Neuronal stem cell (in vitro differentiated cells): ENCODE results near the gene WWOX.

Source experiments
- DNase-seq: peaks from one replicate; pipeline ENCODE4 v3.0.0-alpha.2; 2013; ENCODE audit warnings: low spot score
- H2AFZ ChIP-seq: one replicate; pipeline ENCODE4 v1.6.1; 2013; ENCODE audit warnings: mild to moderate bottlenecking, low read length, inconsistent platforms
- H2AK5ac ChIP-seq: 2 replicates; pipeline ENCODE4 v1.6.1; 2013; ENCODE audit warnings: low read depth, mild to moderate bottlenecking, inconsistent platforms, low read length, moderate library complexity, mixed read lengths
- H2BK120ac ChIP-seq: 2 replicates; pipeline ENCODE4 v1.6.1; 2013; ENCODE audit warnings: low read depth, mild to moderate bottlenecking, inconsistent platforms, low read length, moderate library complexity, mixed read lengths
- H2BK12ac ChIP-seq: one replicate; pipeline ENCODE4 v1.6.1; 2013; ENCODE audit warnings: low read length, inconsistent platforms
- H2BK15ac ChIP-seq: 2 replicates; pipeline ENCODE4 v1.6.1; 2013; ENCODE audit warnings: mild to moderate bottlenecking, low read length, inconsistent platforms, mixed read lengths
- H2BK5ac ChIP-seq: one replicate; pipeline ENCODE4 v1.6.1; 2013; ENCODE audit warnings: inconsistent platforms, mild to moderate bottlenecking, low read length, moderate library complexity
- H3K14ac ChIP-seq: one replicate; pipeline ENCODE4 v1.6.1; 2013; ENCODE audit warnings: low read length, inconsistent platforms
- H3K18ac ChIP-seq: 2 replicates; pipeline ENCODE4 v1.6.1; 2013; ENCODE audit warnings: low read length, inconsistent platforms
- H3K23ac ChIP-seq: 2 replicates; pipeline ENCODE4 v1.6.1; 2013; ENCODE audit warnings: low read depth, mild to moderate bottlenecking, mixed read lengths, low read length, inconsistent platforms; ENCODE audit not compliant: poor library complexity
- H3K27ac ChIP-seq: replicated peaks from 3 replicates; pipeline ENCODE4 v1.5.1; 2013; ENCODE audit warnings: low read length, inconsistent platforms
- H3K27me3 ChIP-seq, 3 experiments: 2 replicates each; pipeline ENCODE4 v1.6.1; 2013; ENCODE audit warnings: low read length in 3 of 3, mild to moderate bottlenecking in 2 of 3, inconsistent platforms in 1 of 3, low read depth in 1 of 3, mixed read lengths in 1 of 3, moderate library complexity in 1 of 3; ENCODE audit not compliant: control insufficient read depth in 3 of 3, insufficient read depth in 3 of 3
- H3K36me3 ChIP-seq, 2 donors: replicated peaks in 1 of 2; 2 replicates each; pipeline ENCODE4 v1.6.1; 2013; ENCODE audit warnings: low read length in 2 of 2; ENCODE audit not compliant: control insufficient read depth in 2 of 2, insufficient read depth in 2 of 2
- H3K4ac ChIP-seq: 2 replicates; pipeline ENCODE4 v1.6.1; 2013; ENCODE audit warnings: inconsistent platforms, mild to moderate bottlenecking, low read length, moderate library complexity
- H3K4me1 ChIP-seq, 2 donors: 1 replicate in 1 of 2; 2 replicates in 1 of 2; pipeline ENCODE4 v1.6.1; 2013; ENCODE audit warnings: low read length in 2 of 2, low read depth in 1 of 2; ENCODE audit not compliant: control insufficient read depth in 2 of 2, insufficient read depth in 1 of 2
- H3K4me2 ChIP-seq: one replicate; pipeline ENCODE4 v1.6.1; 2013; ENCODE audit warnings: mild to moderate bottlenecking, low read length, inconsistent platforms; ENCODE audit not compliant: insufficient read depth, poor library complexity, severe bottlenecking
- H3K4me3 ChIP-seq, 2 donors: 2 replicates each; pipeline ENCODE4 v1.5.1; 2013; ENCODE audit warnings: low read length in 2 of 2, mild to moderate bottlenecking in 2 of 2, inconsistent platforms in 1 of 2, moderate library complexity in 1 of 2
- H3K79me1 ChIP-seq: one replicate; pipeline ENCODE4 v1.6.1; 2013; ENCODE audit warnings: low read depth, mild to moderate bottlenecking, inconsistent platforms, low read length, moderate library complexity
- H3K9ac ChIP-seq: one replicate; pipeline ENCODE4 v1.6.1; 2013; ENCODE audit warnings: mild to moderate bottlenecking, low read depth, low read length, inconsistent platforms; ENCODE audit not compliant: poor library complexity
- H3K9me3 ChIP-seq, 2 donors: replicated peaks in 1 of 2; 2 replicates each; pipeline versions ENCODE3 to v1.6.1; 2013; ENCODE audit warnings: low read length in 2 of 2, mild to moderate bottlenecking in 2 of 2, inconsistent platforms in 1 of 2, low read depth in 1 of 2, mixed read lengths in 1 of 2, moderate library complexity in 1 of 2; ENCODE audit not compliant: control insufficient read depth in 2 of 2, insufficient read depth in 1 of 2
- H4K8ac ChIP-seq: one replicate; pipeline ENCODE4 v1.6.1; 2013; ENCODE audit warnings: low read depth, mild to moderate bottlenecking, inconsistent platforms, low read length, moderate library complexity
- H4K91ac ChIP-seq: one replicate; pipeline ENCODE4 v1.6.1; 2013; ENCODE audit warnings: low read length, low read depth, mild to moderate bottlenecking, inconsistent platforms; ENCODE audit not compliant: poor library complexity
- WGBS, 2 donors: extraction: QIAGEN DNeasy Blood & Tissue Kit; methylation state at CpG; one replicate each; pipeline ENCODE4 v1.1.7; 2013; ENCODE audit warnings: missing lambda C conversion rate in 2 of 2, mixed read lengths in 1 of 2; ENCODE audit not compliant: insufficient read length in 2 of 2, insufficient replicate concordance in 1 of 2; ENCODE audit errors: extremely low coverage in 2 of 2; 5-methylcytosine and 5-hydroxymethylcytosine counted together

WWOX gene

DNA sequence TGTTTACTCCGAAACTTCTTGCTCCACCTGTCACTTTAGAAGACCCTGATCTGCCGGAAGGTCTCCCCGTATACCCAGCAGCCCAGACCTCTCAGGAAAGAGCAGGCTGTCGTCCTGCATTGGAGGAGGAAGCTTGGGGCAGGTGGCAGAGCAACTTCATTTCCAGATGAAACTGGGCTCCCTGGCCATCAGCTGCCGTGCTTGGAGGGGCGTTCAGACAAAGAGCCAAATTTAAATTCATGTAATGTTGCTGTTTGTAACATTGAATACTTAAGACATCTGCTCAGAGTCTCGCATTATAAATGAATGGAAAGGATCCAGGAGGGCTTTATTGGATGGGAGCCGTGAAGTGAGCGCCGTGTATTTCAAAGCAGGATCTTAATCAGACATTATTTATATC lies 872.6 kb downstream of the WWOX start:
- Histone ChIP-seq H3K9me3 (peaks cover 0 to 3% of the 10 kb centered on the region in 2 donors), H3K4ac (no peak overlapping the region), H3K9ac (no peak overlapping the region), H2BK12ac (no peak overlapping the region), H2AFZ (peak overlapping the region; percentile 33), H2BK15ac (no peak overlapping the region), H2BK120ac (no peak overlapping the region), H4K8ac (no peak overlapping the region), H3K36me3 (no peaks in the 10 kb centered on the region), H3K18ac (peak overlapping the region; percentile 53), H3K4me3 (no peak overlapping the region), H3K79me1 (no peaks in the 10 kb centered on the region), H3K14ac (no peak overlapping the region), H2BK5ac (peak overlapping the region; percentile 0), H3K4me1 (peaks cover 2 to 4% of the 10 kb centered on the region in 2 donors), H3K27me3 (no peaks in the 10 kb centered on the region), H4K91ac (no peak overlapping the region), H3K4me2 (no peak overlapping the region), H3K27ac (no peak overlapping the region), H2AK5ac (peak overlapping the region; percentile 26), H3K23ac (no peak overlapping the region)
- no CpG with 5 or more reads among the region's 10 CpGs for WGBS, 2 donors
- DNase-seq: no peak

DNA sequence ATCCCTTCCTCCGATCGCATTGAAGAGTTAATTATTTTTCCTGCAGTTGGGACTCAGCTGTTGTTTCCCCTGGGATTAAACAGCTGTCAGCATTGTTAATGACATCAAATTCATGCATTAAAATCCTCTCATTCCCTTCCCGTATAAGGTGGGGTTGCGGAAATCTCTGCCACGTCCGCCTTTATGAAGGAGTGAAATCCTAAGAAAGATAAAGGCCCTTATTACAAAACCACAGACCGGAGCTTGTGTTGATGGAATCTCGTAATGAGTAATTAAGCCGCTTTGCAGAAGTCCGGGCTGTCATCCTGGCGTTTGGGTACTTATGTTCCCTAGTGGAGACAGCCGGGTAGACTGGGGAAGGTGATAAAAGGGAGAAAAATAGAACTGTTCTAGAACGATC lies 873.5 kb downstream of the WWOX start:
- WGBS, 2 donors: no CpG with 5 or more reads among the region's 13 CpGs
- Histone ChIP-seq H3K9ac (no peak overlapping the region), H2BK120ac (no peak overlapping the region), H2BK15ac (no peak overlapping the region), H3K9me3 (peaks cover 0 to 3% of the 10 kb centered on the region in 2 donors), H3K23ac (no peak overlapping the region), H2BK5ac (no peak overlapping the region), H3K27me3 (no peaks in the 10 kb centered on the region), H3K4ac (no peak overlapping the region), H2AFZ (no peak overlapping the region), H3K36me3 (no peaks in the 10 kb centered on the region), H3K14ac (no peak overlapping the region), H4K91ac (no peak overlapping the region), H3K18ac (no peak overlapping the region), H2BK12ac (no peak overlapping the region), H3K27ac (no peak overlapping the region), H3K4me2 (no peak overlapping the region), H3K4me3 (no peak overlapping the region), H4K8ac (no peak overlapping the region), H3K4me1 (peaks cover 2 to 4% of the 10 kb centered on the region in 2 donors), H2AK5ac (no peak overlapping the region), H3K79me1 (no peaks in the 10 kb centered on the region)
- DNase-seq: no peak

DNA sequence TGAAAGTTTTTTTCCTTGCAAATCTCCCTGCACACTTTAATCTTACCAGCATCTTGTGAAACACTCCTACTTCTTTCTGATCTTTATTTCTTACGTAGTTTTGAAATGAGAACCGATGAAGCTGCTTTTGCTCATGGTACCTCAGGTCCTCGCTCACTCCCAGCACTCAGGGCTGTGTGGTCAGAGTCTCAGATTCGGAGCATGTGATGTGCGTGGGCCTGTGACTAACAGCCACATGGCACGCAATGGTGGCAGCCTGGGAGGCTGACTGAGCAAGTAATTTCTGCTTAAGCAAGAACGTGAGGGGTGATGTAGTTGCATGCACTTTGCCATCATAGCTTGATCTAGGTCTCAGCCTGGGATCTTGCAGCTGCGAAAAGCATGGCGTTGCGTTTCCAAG lies 876.8 kb downstream of the WWOX start:
- Histone ChIP-seq H3K4ac (no peak overlapping the region), H3K79me1 (no peaks in the 10 kb centered on the region), H3K4me1 (peaks cover 2 to 4% of the 10 kb centered on the region in 2 donors), H3K27me3 (no peaks in the 10 kb centered on the region), H3K18ac (peak overlapping the region; percentile 11), H2BK120ac (no peak overlapping the region), H4K8ac (no peak overlapping the region), H3K36me3 (no peaks in the 10 kb centered on the region), H3K27ac (no peak overlapping the region), H3K9ac (no peak overlapping the region), H3K23ac (peak overlapping the region; percentile 21), H3K4me3 (no peak overlapping the region), H3K4me2 (no peak overlapping the region), H2BK12ac (no peak overlapping the region), H2BK15ac (no peak overlapping the region), H2BK5ac (no peak overlapping the region), H2AK5ac (no peak overlapping the region), H3K9me3 (peaks cover 0 to 3% of the 10 kb centered on the region in 2 donors), H4K91ac (no peak overlapping the region), H3K14ac (no peak overlapping the region), H2AFZ (no peak overlapping the region)
- WGBS, 2 donors: no CpG with 5 or more reads among the region's 10 CpGs
- no peak for DNase-seq

DNA sequence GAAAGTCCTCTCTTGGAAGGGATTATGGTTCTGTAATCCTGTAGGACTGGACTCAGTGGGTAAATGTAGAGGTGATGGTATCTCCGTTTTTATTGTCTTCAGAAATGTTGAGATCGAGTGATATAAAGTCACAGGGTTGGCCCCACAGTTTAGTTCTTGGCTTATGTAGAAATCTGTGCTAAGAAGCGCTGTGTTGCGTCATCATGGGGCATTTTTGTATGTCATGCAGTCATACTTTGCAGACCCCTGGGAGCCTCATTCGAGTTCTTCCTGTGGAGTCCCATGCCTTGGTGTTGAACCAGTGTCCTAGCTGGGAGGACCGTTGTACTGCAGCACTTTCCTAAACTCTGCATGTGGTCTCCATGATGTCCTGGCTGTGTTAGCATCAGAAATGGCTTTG lies 881.4 kb downstream of the WWOX start:
- Histone ChIP-seq H2BK15ac (no peak overlapping the region), H3K36me3 (no peaks in the 10 kb centered on the region), H4K8ac (no peak overlapping the region), H3K9me3 (peaks cover 0 to 6% of the 10 kb centered on the region in 2 donors), H3K4ac (no peak overlapping the region), H3K14ac (no peak overlapping the region), H3K4me2 (no peak overlapping the region), H3K18ac (no peak overlapping the region), H2BK120ac (no peak overlapping the region), H2AK5ac (no peak overlapping the region), H2BK5ac (no peak overlapping the region), H3K9ac (no peak overlapping the region), H3K27ac (no peak overlapping the region), H2AFZ (no peak overlapping the region), H4K91ac (no peak overlapping the region), H3K23ac (no peak overlapping the region), H2BK12ac (no peak overlapping the region), H3K79me1 (no peaks in the 10 kb centered on the region), H3K27me3 (no peaks in the 10 kb centered on the region), H3K4me1 (peaks cover 0 to 9% of the 10 kb centered on the region in 2 donors), H3K4me3 (no peak overlapping the region)
- DNase-seq: no peak
- no CpG with 5 or more reads among the region's 6 CpGs for WGBS, 2 donors
